ENCODE data around the gene HHEX.
"Not testable (repeated sequence)": the region's sequence is repeated elsewhere in the genome, so short reads cannot be mapped to it uniquely, and the experiment has no call there.

The HHEX gene

GRCh38 chr10:92734301-92734700 lies 44.5 kb downstream of the HHEX start:
- H3K36me3 ChIP-seq (ENCODE audit: control insufficient read depth in 2 of 2, insufficient read depth in 2 of 2, low read length in 2 of 2) = no peaks in the 10 kb centered on the region
- no peaks in the 10 kb centered on the region for H3K27me3 ChIP-seq (ENCODE audit: control insufficient read depth in 1 of 2, insufficient read depth in 2 of 2, low read length in 2 of 2)
- no peaks in the 10 kb centered on the region for H3K9me3 ChIP-seq (ENCODE audit: control insufficient read depth in 2 of 2, low read length in 2 of 2)
- no peak overlapping the region for H3K27ac ChIP-seq (ENCODE audit: low read length)
- H3K9ac ChIP-seq (ENCODE audit: low read length in 2 of 2) = no peak overlapping the region
- no peaks in the 10 kb centered on the region for H3K4me1 ChIP-seq (ENCODE audit: control insufficient read depth, insufficient read depth, low read length)
- no peak overlapping the region for H3K4me3 ChIP-seq (ENCODE audit: low read length in 2 of 2)

- H3K4me1 ChIP-seq (ENCODE audit: control insufficient read depth, insufficient read depth, low read length) = no peaks in the 10 kb centered on the region
- no peak overlapping the region for H3K9ac ChIP-seq (ENCODE audit: low read length in 2 of 2)
- no peaks in the 10 kb centered on the region for H3K9me3 ChIP-seq (ENCODE audit: control insufficient read depth in 2 of 2, low read length in 2 of 2)
- no peak overlapping the region for H3K4me3 ChIP-seq (ENCODE audit: low read length in 2 of 2)
- no peaks in the 10 kb centered on the region for H3K36me3 ChIP-seq (ENCODE audit: control insufficient read depth in 2 of 2, insufficient read depth in 2 of 2, low read length in 2 of 2)
- no peaks in the 10 kb centered on the region for H3K27me3 ChIP-seq (ENCODE audit: control insufficient read depth in 1 of 2, insufficient read depth in 2 of 2, low read length in 2 of 2)
- no peak overlapping the region for H3K27ac ChIP-seq (ENCODE audit: low read length)
Measured at GRCh38 chr10:92735938-92736337, 46.2 kb downstream of the HHEX start.

GRCh38 chr10:92737484-92737883 lies 47.7 kb downstream of the HHEX start:
- Histone ChIP-seq H3K9ac (ENCODE audit: low read length in 2 of 2) (no peak overlapping the region), H3K36me3 (ENCODE audit: control insufficient read depth in 2 of 2, insufficient read depth in 2 of 2, low read length in 2 of 2) (no peaks in the 10 kb centered on the region), H3K9me3 (ENCODE audit: control insufficient read depth in 2 of 2, low read length in 2 of 2) (no peaks in the 10 kb centered on the region), H3K4me1 (ENCODE audit: control insufficient read depth, insufficient read depth, low read length) (no peaks in the 10 kb centered on the region), H3K27me3 (ENCODE audit: control insufficient read depth in 1 of 2, insufficient read depth in 2 of 2, low read length in 2 of 2) (no peaks in the 10 kb centered on the region), H3K4me3 (ENCODE audit: low read length in 2 of 2) (no peak overlapping the region), H3K27ac (ENCODE audit: low read length) (no peak overlapping the region)

- Histone ChIP-seq H3K27me3 (ENCODE audit: control insufficient read depth in 1 of 2, insufficient read depth in 2 of 2, low read length in 2 of 2) (no peaks in the 10 kb centered on the region), H3K4me3 (ENCODE audit: low read length in 2 of 2) (no peak overlapping the region), H3K9me3 (ENCODE audit: control insufficient read depth in 2 of 2, low read length in 2 of 2) (no peaks in the 10 kb centered on the region), H3K27ac (ENCODE audit: low read length) (no peak overlapping the region), H3K36me3 (ENCODE audit: control insufficient read depth in 2 of 2, insufficient read depth in 2 of 2, low read length in 2 of 2) (no peaks in the 10 kb centered on the region), H3K4me1 (ENCODE audit: control insufficient read depth, insufficient read depth, low read length) (no peaks in the 10 kb centered on the region), H3K9ac (ENCODE audit: low read length in 2 of 2) (no peak overlapping the region)
Measured at GRCh38 chr10:92740762-92741161, 51.0 kb downstream of the HHEX start.

GRCh38 chr10:92741741-92742140 lies 52.0 kb downstream of the HHEX start:
- not testable (repeated sequence) for H3K9ac ChIP-seq (ENCODE audit: low read length in 2 of 2); H3K27me3 ChIP-seq (ENCODE audit: control insufficient read depth in 1 of 2, insufficient read depth in 2 of 2, low read length in 2 of 2); H3K27ac ChIP-seq (ENCODE audit: low read length); H3K9me3 ChIP-seq (ENCODE audit: control insufficient read depth in 2 of 2, low read length in 2 of 2); H3K36me3 ChIP-seq (ENCODE audit: control insufficient read depth in 2 of 2, insufficient read depth in 2 of 2, low read length in 2 of 2); H3K4me3 ChIP-seq (ENCODE audit: low read length in 2 of 2); H3K4me1 ChIP-seq (ENCODE audit: control insufficient read depth, insufficient read depth, low read length)

- Histone ChIP-seq H3K36me3 (ENCODE audit: control insufficient read depth in 2 of 2, insufficient read depth in 2 of 2, low read length in 2 of 2) (no peaks in the 10 kb centered on the region), H3K27ac (ENCODE audit: low read length) (no peak overlapping the region), H3K4me3 (ENCODE audit: low read length in 2 of 2) (no peak overlapping the region), H3K9me3 (ENCODE audit: control insufficient read depth in 2 of 2, low read length in 2 of 2) (no peaks in the 10 kb centered on the region), H3K4me1 (ENCODE audit: control insufficient read depth, insufficient read depth, low read length) (no peaks in the 10 kb centered on the region), H3K9ac (ENCODE audit: low read length in 2 of 2) (no peak overlapping the region), H3K27me3 (ENCODE audit: control insufficient read depth in 1 of 2, insufficient read depth in 2 of 2, low read length in 2 of 2) (no peaks in the 10 kb centered on the region)
Measured at GRCh38 chr10:92742331-92743228, 52.8 kb downstream of the HHEX start.
